Adrenal gland (tissue), 12 donors: ENCODE results near the gene NELFB. TPM values are rescaled to one million over a fixed set of nuclear protein-coding genes. Genes with fewer than 3 reads are reported as not detected.
A peak's percentile ranks its signal among the peaks of the same experiment; 100 is the strongest.

Source experiments
- DNase-seq, 7 donors: peaks; one replicate each; pipeline ENCODE4 v3.0.0-alpha.2; 2019 to 2020
- H3K27ac ChIP-seq, 5 donors: fragments of 200-600 bp; sonication (generic) in 4 of 5; 1 replicate in 3 of 5; 2 replicates in 2 of 5; pipeline versions ENCODE4 v1.5.1 to v1.8.0; 2016 to 2020; ENCODE audit warnings: mild to moderate bottlenecking in 1 of 5
- H3K27me3 ChIP-seq: fragments of 200-600 bp; 2 replicates; pipeline ENCODE4 v1.8.0; 2021
- H3K36me3 ChIP-seq, 2 donors: fragments of 200-600 bp; replicated peaks in 1 of 2; 1 replicate in 1 of 2; 2 replicates in 1 of 2; pipeline versions ENCODE4 v1.5.1 to v1.8.0; 2018 to 2022
- H3K4me1 ChIP-seq, 2 donors: fragments of 200-600 bp; replicated peaks in 1 of 2; 1 replicate in 1 of 2; 2 replicates in 1 of 2; pipeline versions ENCODE4 v1.5.1 to v1.8.0; 2018 to 2021
- H3K4me3 ChIP-seq, 4 donors: fragments of 200-600 bp; sonication (generic) in 3 of 4; one replicate each; pipeline ENCODE4 v1.5.1; 2016 to 2018
- H3K9me3 ChIP-seq, 3 donors: fragments of 200-600 bp; sonication (generic) in 1 of 3; replicated peaks in 1 of 3; 1 replicate in 2 of 3; 2 replicates in 1 of 3; pipeline versions ENCODE4 v1.5.1 to v1.8.0; 2016 to 2021
- POLR2A ChIP-seq, 2 donors: fragments of 450-650 bp; IDR thresholded peaks; one replicate each; pipeline ENCODE4 v1.6.1; 2017; ENCODE audit warnings: antibody characterized with exemption in 2 of 2, mild to moderate bottlenecking in 2 of 2, moderate library complexity in 1 of 2
- WGBS, 4 donors: extraction: QIAGEN DNeasy Blood & Tissue Kit in 2 of 4; methylation state at CpG; one replicate each; pipeline versions ENCODE4 v1.1.5 to v1.1.7; 2013 to 2017; 5-methylcytosine and 5-hydroxymethylcytosine counted together
- intact Hi-C, 2 donors: fragments of 100-400 bp; cut with DNase I; formaldehyde crosslinking; loops; one replicate each; pipeline versions ENCODE4 v1.14.1 to v1.15.0; 2022 to 2023
- polyA plus RNA-seq, 3 donors: library from polyadenylated mRNA; stranded (reverse); fragments of 200-250 nt in 2 of 3; fragments of 350-450 nt in 1 of 3; fragmentation: Illumina TruSeq in 1 of 3; extraction: RNeasy Lipid Tissue Mini Kit (QIAGEN cat#74804) in 1 of 3; gene quantifications; one replicate each; pipeline ENCODE4 v1.2.3, GENCODE V29; 2013 to 2014
- total RNA-seq, 9 donors: library from RNA; depleted of rRNA in 4 of 9; stranded (reverse); fragments of >200 nt in 4 of 9; fragments of 120-200 nt in 1 of 9; fragmentation: NEBNext Ultra II Directional in 1 of 9; extraction: Animal tissue kit (Norgen Biotek cat#: 25700) in 1 of 9; gene quantifications; one replicate each; pipeline versions ENCODE4 v1.1.0 to v1.2.4, GENCODE V29; 2013 to 2023
- TF ChIP-seq, protein P1 (sequence below), 6 experiments: fragments of 450-650 bp in 4 of 6; fragments of 200-600 bp in 2 of 6; sonication (generic) in 1 of 6; IDR thresholded peaks; 1 replicate in 5 of 6; 2 replicates in 1 of 6; pipeline versions ENCODE4 v1.5.1 to v1.8.0; 2016 to 2021; ENCODE audit warnings: antibody characterized with exemption in 6 of 6, mild to moderate bottlenecking in 2 of 6, moderate library complexity in 1 of 6
- donor health status: healthy with polysubstance abuse.
- donor health status: Bipolar disorder and iron deficiency.
- donor health status: DM: yes; HTN: yes; CAD: no.
- donor health status: DM: no; HTN: no; CAD: no.
- donor health status: DM: no; HTN: no; CAD: no.
- donor health status: DM: yes; HTN: yes; CAD: no.

NELFB gene
- total and polyA plus RNA-seq, 12 donors, result 10.9 to 56.3 (median 36.9) TPM

GRCh38 chr9:137312852-137313325 is 57.8 kb downstream of the NELFB start:
- H3K27ac ChIP-seq, result no peak overlapping the region
- 80 to 93% (median 92%) methylated on average over 5 to 6 of the region's 6 CpGs for WGBS, 4 donors
- TF ChIP-seq, protein P1, sequence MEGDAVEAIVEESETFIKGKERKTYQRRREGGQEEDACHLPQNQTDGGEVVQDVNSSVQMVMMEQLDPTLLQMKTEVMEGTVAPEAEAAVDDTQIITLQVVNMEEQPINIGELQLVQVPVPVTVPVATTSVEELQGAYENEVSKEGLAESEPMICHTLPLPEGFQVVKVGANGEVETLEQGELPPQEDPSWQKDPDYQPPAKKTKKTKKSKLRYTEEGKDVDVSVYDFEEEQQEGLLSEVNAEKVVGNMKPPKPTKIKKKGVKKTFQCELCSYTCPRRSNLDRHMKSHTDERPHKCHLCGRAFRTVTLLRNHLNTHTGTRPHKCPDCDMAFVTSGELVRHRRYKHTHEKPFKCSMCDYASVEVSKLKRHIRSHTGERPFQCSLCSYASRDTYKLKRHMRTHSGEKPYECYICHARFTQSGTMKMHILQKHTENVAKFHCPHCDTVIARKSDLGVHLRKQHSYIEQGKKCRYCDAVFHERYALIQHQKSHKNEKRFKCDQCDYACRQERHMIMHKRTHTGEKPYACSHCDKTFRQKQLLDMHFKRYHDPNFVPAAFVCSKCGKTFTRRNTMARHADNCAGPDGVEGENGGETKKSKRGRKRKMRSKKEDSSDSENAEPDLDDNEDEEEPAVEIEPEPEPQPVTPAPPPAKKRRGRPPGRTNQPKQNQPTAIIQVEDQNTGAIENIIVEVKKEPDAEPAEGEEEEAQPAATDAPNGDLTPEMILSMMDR (IDR thresholded peaks at IDR 0.05), result no peak
- TF ChIP-seq POLR2A (IDR thresholded peaks at IDR 0.05), result no peak
- H3K36me3 ChIP-seq, result no peaks in the 10 kb centered on the region
- peaks cover 8% of the 10 kb centered on the region for H3K27me3 ChIP-seq
- DNase-seq, result peak in 1 of 7 donors; percentile 11
- no peaks in the 10 kb centered on the region for H3K9me3 ChIP-seq
- peaks cover 0 to 12% of the 10 kb centered on the region in 2 donors for H3K4me1 ChIP-seq
- intact Hi-C loops, result no loop called here
- H3K4me3 ChIP-seq, result no peak overlapping the region

GRCh38 chr9:137313326-137313936 is 58.3 kb downstream of the NELFB start:
- Histone ChIP-seq H3K9me3 (no peaks in the 10 kb centered on the region), H3K4me1 (peaks cover 0 to 12% of the 10 kb centered on the region in 2 donors), H3K27me3 (peaks cover 8% of the 10 kb centered on the region), H3K36me3 (no peaks in the 10 kb centered on the region), H3K4me3 (no peak overlapping the region), H3K27ac (no peak overlapping the region)
- no peak for DNase-seq
- TF ChIP-seq POLR2A (IDR thresholded peaks at IDR 0.05), result no peak
- TF ChIP-seq, protein P1 (IDR thresholded peaks at IDR 0.05), result no peak
- intact Hi-C loops, result no loop called here
- 76 to 85% (median 82%) methylated on average over 4 to 9 of the region's 9 CpGs for WGBS, 4 donors

GRCh38 chr9:137313956-137314560 is 58.9 kb downstream of the NELFB start:
- Histone ChIP-seq H3K27ac (no peak overlapping the region), H3K27me3 (peaks cover 8% of the 10 kb centered on the region), H3K4me3 (no peak overlapping the region), H3K36me3 (no peaks in the 10 kb centered on the region), H3K9me3 (no peaks in the 10 kb centered on the region), H3K4me1 (peaks cover 0 to 12% of the 10 kb centered on the region in 2 donors)
- 81 to 91% (median 88%) methylated on average over 4 to 24 of the region's 24 CpGs for WGBS, 4 donors
- intact Hi-C loops, result no loop called here
- no peak for TF ChIP-seq POLR2A (IDR thresholded peaks at IDR 0.05)
- TF ChIP-seq, protein P1 (IDR thresholded peaks at IDR 0.05), result peak in 1 of 6 experiments; percentile 8
- peak in 2 of 7 donors; percentile 11 to 24 for DNase-seq

DNA sequence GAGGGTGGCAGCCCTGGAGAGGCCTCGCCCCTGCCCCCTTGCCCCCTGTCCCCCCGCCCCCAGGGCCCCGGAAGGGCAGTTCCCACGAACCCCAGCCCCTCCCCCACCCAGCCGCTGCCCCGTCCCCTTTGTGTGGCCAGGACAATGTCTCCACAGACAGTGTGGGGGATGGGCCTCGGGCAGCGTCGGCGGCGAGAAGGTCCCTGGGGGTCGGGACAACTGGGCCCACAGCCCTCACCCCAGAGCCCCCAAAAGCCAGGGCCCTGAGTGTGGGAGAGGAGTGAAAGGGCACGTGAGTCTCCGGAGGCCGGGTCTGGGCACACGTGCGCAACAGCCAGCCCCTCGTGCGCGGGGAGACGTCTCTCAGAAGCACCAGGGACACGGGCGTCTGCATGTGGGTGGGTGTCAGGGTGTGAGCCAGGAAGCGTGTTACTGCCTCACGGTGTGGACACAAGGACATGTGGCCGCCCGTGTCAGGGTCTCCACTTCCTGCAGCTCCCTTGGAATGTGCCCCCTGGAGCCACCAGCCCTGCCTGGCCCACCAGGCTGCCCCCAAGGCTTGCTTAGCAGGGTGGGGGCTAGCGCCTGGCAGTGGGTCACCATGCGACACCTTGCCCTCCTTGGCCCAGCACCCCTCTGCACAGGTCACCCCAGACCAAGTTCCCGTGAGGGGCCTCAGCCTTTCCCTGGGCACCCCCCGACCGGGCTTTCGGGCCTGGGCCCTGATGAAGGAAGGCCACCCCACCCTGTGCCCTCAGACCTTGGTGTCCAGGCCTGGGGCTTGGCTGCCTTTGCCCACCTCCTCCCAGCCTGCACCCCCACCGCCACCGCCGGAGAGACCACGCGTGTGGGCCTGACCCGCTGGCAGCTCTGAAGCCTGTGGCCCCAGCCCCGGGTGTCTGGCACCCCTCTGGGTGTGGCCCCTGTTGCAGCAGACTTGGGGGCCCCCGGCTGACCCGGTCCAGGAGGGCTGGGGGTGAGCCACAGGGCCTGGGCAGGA is 59.7 kb downstream of the NELFB start:
- H3K27ac ChIP-seq, result no peak overlapping the region

More for the DNA sequence above, 59.7 kb downstream of the NELFB start:
- 56 to 75% (median 67%) methylated on average over 3 to 41 of the region's 42 CpGs for WGBS, 4 donors
- TF ChIP-seq, protein P1 (IDR thresholded peaks at IDR 0.05), result no peak
- peak in 4 of 7 donors; percentile 7 to 47 (median 16) for DNase-seq
- H3K27me3 ChIP-seq, result peaks cover 8% of the 10 kb centered on the region
- peaks cover 0 to 12% of the 10 kb centered on the region in 2 donors for H3K4me1 ChIP-seq
- H3K9me3 ChIP-seq, result no peaks in the 10 kb centered on the region
- intact Hi-C loops, result no loop called here
- no peaks in the 10 kb centered on the region for H3K36me3 ChIP-seq
- no peak overlapping the region for H3K4me3 ChIP-seq
